Thyroid gland (tissue), 4 donors: ENCODE results near the gene BCL2. TPM values are rescaled to one million over a fixed set of nuclear protein-coding genes. Genes with fewer than 3 reads are reported as not detected.

Experiments
- DNase-seq, 2 donors: peaks; one replicate each; pipeline ENCODE4 v3.0.0-alpha.2; 2019
- H3K27ac ChIP-seq, 3 donors: fragments of 200-600 bp; sonication (generic); 1 replicate in 2 of 3; 2 replicates in 1 of 3; pipeline ENCODE4 v1.5.1; 2016 to 2019; ENCODE audit warnings: mild to moderate bottlenecking in 1 of 3, moderate library complexity in 1 of 3
- H3K27me3 ChIP-seq: fragments of 200-600 bp; sonication (generic); one replicate; pipeline ENCODE4 v1.5.1; 2019
- H3K36me3 ChIP-seq, 2 donors: fragments of 200-600 bp; sonication (generic); one replicate each; pipeline ENCODE4 v1.5.1; 2016 to 2019
- H3K4me1 ChIP-seq, 2 donors: fragments of 200-600 bp; sonication (generic); one replicate each; pipeline ENCODE4 v1.5.1; 2017 to 2019
- H3K4me3 ChIP-seq, 3 donors: fragments of 200-600 bp; sonication (generic); replicated peaks in 1 of 3; 1 replicate in 2 of 3; 2 replicates in 1 of 3; pipeline ENCODE4 v1.5.1; 2016; ENCODE audit warnings: mild to moderate bottlenecking in 1 of 3
- H3K9me3 ChIP-seq: fragments of 200-600 bp; sonication (generic); one replicate; pipeline ENCODE4 v1.5.1; 2017
- CTCF ChIP-seq, 6 experiments: fragments of 200-600 bp in 3 of 6; fragments of 450-650 bp in 3 of 6; sonication (generic) in 3 of 6; IDR thresholded peaks; one replicate each; pipeline ENCODE4 v1.5.1; 2016 to 2019; ENCODE audit warnings: antibody characterized with exemption in 6 of 6, mild to moderate bottlenecking in 2 of 6, inconsistent platforms in 1 of 6, moderate library complexity in 1 of 6
- POLR2A ChIP-seq, 2 donors: fragments of 450-650 bp; IDR thresholded peaks; one replicate each; pipeline ENCODE4 v1.6.1; 2017; ENCODE audit warnings: antibody characterized with exemption in 2 of 2, mild to moderate bottlenecking in 2 of 2, moderate library complexity in 1 of 2
- WGBS, 2 donors: methylation state at CpG; one replicate each; pipeline ENCODE4 v1.1.5; 2017; 5-methylcytosine and 5-hydroxymethylcytosine counted together
- intact Hi-C: fragments of 100-400 bp; cut with DNase I; formaldehyde crosslinking; loops from one replicate; pipeline ENCODE4 v1.15.1; 2023
- total RNA-seq, 4 donors: library from RNA; depleted of rRNA; stranded (reverse); fragments of >200 nt; gene quantifications; one replicate each; pipeline ENCODE4 v1.2.3, GENCODE V29; 2016

BCL2 gene
- total RNA-seq, 4 donors from 2014 or later: 108 to 163 (median 115) TPM

- intact Hi-C loops: no loop called here
- Histone ChIP-seq H3K4me1 (peaks cover 10 to 18% of the 10 kb centered on the region in 2 donors), H3K27me3 (no peaks in the 10 kb centered on the region), H3K27ac (no peak overlapping the region), H3K36me3 (no peaks in the 10 kb centered on the region), H3K4me3 (no peak overlapping the region), H3K9me3 (no peaks in the 10 kb centered on the region)
- TF ChIP-seq POLR2A (IDR thresholded peaks at IDR 0.05): no peak
- TF ChIP-seq CTCF (IDR thresholded peaks at IDR 0.05): no peak
- WGBS, 2 donors: 97 to 99% methylated on average over 7 of the region's 7 CpGs
- DNase-seq: no peak
Observed at GRCh38 chr18:63107931-63108330, 211.6 kb downstream of the BCL2 start.

- DNase-seq: no peak
- no peaks in the 10 kb centered on the region for H3K9me3 ChIP-seq
- H3K27ac ChIP-seq: no peak overlapping the region
- peaks cover 9 to 16% of the 10 kb centered on the region in 2 donors for H3K4me1 ChIP-seq
- TF ChIP-seq CTCF (IDR thresholded peaks at IDR 0.05): no peak
- no peak for TF ChIP-seq POLR2A (IDR thresholded peaks at IDR 0.05)
- H3K27me3 ChIP-seq: no peaks in the 10 kb centered on the region
- WGBS, 2 donors: 80 to 83% methylated on average over 6 of the region's 6 CpGs
- intact Hi-C loops: no loop called here
- no peaks in the 10 kb centered on the region for H3K36me3 ChIP-seq
- no peak overlapping the region for H3K4me3 ChIP-seq
Observed at GRCh38 chr18:63107171-63107845, 212.3 kb downstream of the BCL2 start.

GRCh38 chr18:63106727-63107126, 212.8 kb downstream of the BCL2 start:
- intact Hi-C loops: no loop called here

GRCh38 chr18:63105636-63106316, 213.8 kb downstream of the BCL2 start:
- Histone ChIP-seq H3K27ac (no peak overlapping the region), H3K9me3 (no peaks in the 10 kb centered on the region), H3K4me3 (no peak overlapping the region), H3K4me1 (peaks cover 0 to 4% of the 10 kb centered on the region in 2 donors), H3K36me3 (no peaks in the 10 kb centered on the region), H3K27me3 (no peaks in the 10 kb centered on the region)
- WGBS, 2 donors: 90 to 96% methylated on average over 14 of the region's 14 CpGs
- DNase-seq: no peak
- intact Hi-C loops: no loop called here
- TF ChIP-seq POLR2A (IDR thresholded peaks at IDR 0.05): no peak
- no peak for TF ChIP-seq CTCF (IDR thresholded peaks at IDR 0.05)

More at GRCh38 chr18:63106727-63107126, 212.8 kb downstream of the BCL2 start:
- TF ChIP-seq CTCF (IDR thresholded peaks at IDR 0.05): no peak
- TF ChIP-seq POLR2A (IDR thresholded peaks at IDR 0.05): no peak
- H3K27ac ChIP-seq: no peak overlapping the region
- no peak overlapping the region for H3K4me3 ChIP-seq
- no peak for DNase-seq
- no peaks in the 10 kb centered on the region for H3K36me3 ChIP-seq
- peaks cover 3 to 10% of the 10 kb centered on the region in 2 donors for H3K4me1 ChIP-seq
- no peaks in the 10 kb centered on the region for H3K9me3 ChIP-seq
- no peaks in the 10 kb centered on the region for H3K27me3 ChIP-seq
- WGBS, 2 donors: 86 to 87% methylated on average over 3 of the region's 3 CpGs

GRCh38 chr18:63104868-63105267, 214.7 kb downstream of the BCL2 start:
- H3K36me3 ChIP-seq: no peaks in the 10 kb centered on the region
- peaks cover 0 to 4% of the 10 kb centered on the region in 2 donors for H3K4me1 ChIP-seq
- no peaks in the 10 kb centered on the region for H3K9me3 ChIP-seq
- H3K27ac ChIP-seq: no peak overlapping the region
- intact Hi-C loops: no loop called here
- no peaks in the 10 kb centered on the region for H3K27me3 ChIP-seq
- H3K4me3 ChIP-seq: no peak overlapping the region
- no peak for TF ChIP-seq CTCF (IDR thresholded peaks at IDR 0.05)
- DNase-seq: no peak
- 95 to 97% methylated on average over 12 of the region's 12 CpGs for WGBS, 2 donors
